ENCODE measurements around the gene NRXN3.

Gene NRXN3

GRCh38 chr14:79557309-79557708, 1387.1 kb downstream of the NRXN3 start:
- no peak for TF ChIP-seq EZH2phosphoT487 (conservative IDR thresholded peaks at IDR 0.05; ENCODE audit: low read length)
- TF ChIP-seq CTCF (IDR thresholded peaks at IDR 0.05; ENCODE audit: insufficient read depth, low read length, poor library complexity, severe bottlenecking), result no peak
- no peaks in the 10 kb centered on the region for H3K9me2 ChIP-seq (replicated peaks; ENCODE audit: insufficient read depth, low read length)
- H3K9ac ChIP-seq (ENCODE audit: low read length), result no peak overlapping the region
- no peak overlapping the region for H3K4me2 ChIP-seq (ENCODE audit: low read depth, low read length, poor library complexity, severe bottlenecking)
- no peaks in the 10 kb centered on the region for H3K9me3 ChIP-seq (ENCODE audit: insufficient read depth, low read length)
- no peaks in the 10 kb centered on the region for H3K79me2 ChIP-seq (ENCODE audit: insufficient read depth, low read length)
- no peaks in the 10 kb centered on the region for H3K36me3 ChIP-seq (ENCODE audit: low read length)
- no peaks in the 10 kb centered on the region for H4K20me1 ChIP-seq (ENCODE audit: low read depth, low read length)
- no peaks in the 10 kb centered on the region for H3K27me3 ChIP-seq (ENCODE audit: low read length)
- H2AFZ ChIP-seq (ENCODE audit: low read depth, low read length, severe bottlenecking), result no peak overlapping the region
- H3K27ac ChIP-seq (ENCODE audit: low read depth, low read length), result no peak overlapping the region
- no peak overlapping the region for H3K4me3 ChIP-seq (ENCODE audit: insufficient read depth, low read length, poor library complexity, severe bottlenecking)
- H3F3A ChIP-seq (ENCODE audit: insufficient read depth), result no peaks in the 10 kb centered on the region

DNA sequence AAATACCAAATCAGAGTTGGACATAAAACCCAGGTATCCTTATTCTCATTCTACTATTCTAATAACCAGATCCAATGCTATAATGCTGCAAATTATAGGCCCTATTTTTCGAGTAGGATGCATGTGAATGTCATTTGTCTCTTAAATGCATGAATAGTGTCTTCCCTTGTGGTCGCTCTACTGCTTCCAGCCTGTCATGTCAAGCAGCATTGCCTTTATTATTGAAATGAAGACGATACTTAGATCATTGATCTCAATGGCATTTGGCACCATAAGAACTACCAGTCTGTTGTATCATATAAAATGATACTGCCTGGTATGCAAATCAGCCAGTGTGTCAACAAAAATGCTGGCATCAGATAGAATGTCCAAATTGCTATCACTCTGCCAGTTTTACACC, 1392.0 kb downstream of the NRXN3 start:
- H3F3A ChIP-seq (ENCODE audit: insufficient read depth), result no peaks in the 10 kb centered on the region
- no peak overlapping the region for H3K27ac ChIP-seq (ENCODE audit: low read depth, low read length)
- H3K9me2 ChIP-seq (replicated peaks; ENCODE audit: insufficient read depth, low read length), result no peaks in the 10 kb centered on the region
- no peaks in the 10 kb centered on the region for H3K9me3 ChIP-seq (ENCODE audit: insufficient read depth, low read length)
- no peaks in the 10 kb centered on the region for H3K36me3 ChIP-seq (ENCODE audit: low read length)
- H4K20me1 ChIP-seq (ENCODE audit: low read depth, low read length), result no peaks in the 10 kb centered on the region
- H3K79me2 ChIP-seq (ENCODE audit: insufficient read depth, low read length), result no peaks in the 10 kb centered on the region
- no peak overlapping the region for H2AFZ ChIP-seq (ENCODE audit: low read depth, low read length, severe bottlenecking)
- H3K9ac ChIP-seq (ENCODE audit: low read length), result no peak overlapping the region
- no peak overlapping the region for H3K4me3 ChIP-seq (ENCODE audit: insufficient read depth, low read length, poor library complexity, severe bottlenecking)
- no peak for TF ChIP-seq CTCF (IDR thresholded peaks at IDR 0.05; ENCODE audit: insufficient read depth, low read length, poor library complexity, severe bottlenecking)
- TF ChIP-seq EZH2phosphoT487 (conservative IDR thresholded peaks at IDR 0.05; ENCODE audit: low read length), result no peak
- no peak overlapping the region for H3K4me2 ChIP-seq (ENCODE audit: low read depth, low read length, poor library complexity, severe bottlenecking)
- no peaks in the 10 kb centered on the region for H3K27me3 ChIP-seq (ENCODE audit: low read length)

DNA sequence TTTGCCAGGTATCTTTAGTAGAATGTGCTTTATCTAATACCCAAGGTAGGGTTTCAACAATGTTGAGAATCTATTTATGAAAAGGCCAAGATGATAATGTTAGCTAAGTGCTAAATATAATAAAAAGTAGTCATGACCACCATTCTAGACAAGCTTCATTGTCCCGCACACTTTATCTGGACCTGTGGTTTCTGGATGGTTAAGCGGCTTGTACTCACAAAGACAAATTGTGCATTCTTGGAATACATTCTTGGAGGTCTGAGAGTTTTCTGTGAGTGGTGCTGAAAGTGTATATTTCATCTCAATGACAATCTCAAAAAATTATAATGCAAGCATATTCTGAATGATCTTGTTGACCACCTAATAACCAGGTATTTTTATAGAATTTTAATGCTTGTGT, 1394.2 kb downstream of the NRXN3 start:
- Histone ChIP-seq H3K36me3 (ENCODE audit: low read length) (no peaks in the 10 kb centered on the region), H4K20me1 (ENCODE audit: low read depth, low read length) (no peaks in the 10 kb centered on the region), H3K79me2 (ENCODE audit: insufficient read depth, low read length) (no peaks in the 10 kb centered on the region), H3K4me3 (ENCODE audit: insufficient read depth, low read length, poor library complexity, severe bottlenecking) (no peak overlapping the region), H3K9ac (ENCODE audit: low read length) (no peak overlapping the region), H3K9me3 (ENCODE audit: insufficient read depth, low read length) (no peaks in the 10 kb centered on the region), H3F3A (ENCODE audit: insufficient read depth) (no peaks in the 10 kb centered on the region), H3K4me2 (ENCODE audit: low read depth, low read length, poor library complexity, severe bottlenecking) (no peak overlapping the region), H3K27ac (ENCODE audit: low read depth, low read length) (no peak overlapping the region), H3K27me3 (ENCODE audit: low read length) (no peaks in the 10 kb centered on the region), H3K9me2 (replicated peaks; ENCODE audit: insufficient read depth, low read length) (no peaks in the 10 kb centered on the region), H2AFZ (ENCODE audit: low read depth, low read length, severe bottlenecking) (no peak overlapping the region)
- TF ChIP-seq CTCF (IDR thresholded peaks at IDR 0.05; ENCODE audit: insufficient read depth, low read length, poor library complexity, severe bottlenecking), result no peak
- TF ChIP-seq EZH2phosphoT487 (conservative IDR thresholded peaks at IDR 0.05; ENCODE audit: low read length), result no peak

DNA sequence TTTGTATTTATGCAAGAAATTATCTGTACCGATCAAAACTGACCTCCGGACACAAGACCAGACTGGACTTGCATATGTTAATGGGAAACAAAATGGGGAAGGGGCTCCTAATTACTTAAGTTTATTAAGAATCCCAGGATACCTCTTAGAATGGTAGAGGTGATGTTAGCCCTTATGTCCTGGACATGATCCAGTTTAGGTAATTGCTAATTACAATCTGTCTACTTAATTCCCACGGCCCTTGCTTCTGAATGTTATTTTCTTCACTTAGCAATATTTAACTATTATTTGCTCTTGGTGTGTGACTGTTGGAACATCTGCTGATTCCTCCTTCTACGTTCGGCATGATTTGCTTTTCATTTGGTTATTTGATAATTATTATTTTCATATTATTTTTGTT, 1397.1 kb downstream of the NRXN3 start:
- Histone ChIP-seq H3K36me3 (ENCODE audit: low read length) (no peaks in the 10 kb centered on the region), H3K9me2 (replicated peaks; ENCODE audit: insufficient read depth, low read length) (no peaks in the 10 kb centered on the region), H3K9me3 (ENCODE audit: insufficient read depth, low read length) (no peaks in the 10 kb centered on the region), H3K4me3 (ENCODE audit: insufficient read depth, low read length, poor library complexity, severe bottlenecking) (no peak overlapping the region), H3K27me3 (ENCODE audit: low read length) (no peaks in the 10 kb centered on the region), H3K79me2 (ENCODE audit: insufficient read depth, low read length) (no peaks in the 10 kb centered on the region), H3K4me2 (ENCODE audit: low read depth, low read length, poor library complexity, severe bottlenecking) (no peak overlapping the region), H3K9ac (ENCODE audit: low read length) (no peak overlapping the region), H3F3A (ENCODE audit: insufficient read depth) (no peaks in the 10 kb centered on the region), H3K27ac (ENCODE audit: low read depth, low read length) (no peak overlapping the region), H4K20me1 (ENCODE audit: low read depth, low read length) (no peaks in the 10 kb centered on the region), H2AFZ (ENCODE audit: low read depth, low read length, severe bottlenecking) (no peak overlapping the region)
- TF ChIP-seq CTCF (IDR thresholded peaks at IDR 0.05; ENCODE audit: insufficient read depth, low read length, poor library complexity, severe bottlenecking) (no peak), EZH2phosphoT487 (conservative IDR thresholded peaks at IDR 0.05; ENCODE audit: low read length) (no peak)
